BLaER1 (cell line): Measurements from ENCODE around the gene MAPKAPK2.

Source experiments
- H3K27ac ChIP-seq: shearing (Covaris generic); formaldehyde crosslinking; 2 replicates; pipeline ENCODE4 v1.8.1; 2022
- H3K27me3 ChIP-seq: shearing (Covaris generic); formaldehyde crosslinking; 2 replicates; pipeline ENCODE4 v1.8.1; 2022
- H3K36me3 ChIP-seq: shearing (Covaris generic); formaldehyde crosslinking; 2 replicates; pipeline ENCODE4 v1.8.1; 2022
- H3K4me1 ChIP-seq: shearing (Covaris generic); formaldehyde crosslinking; 2 replicates; pipeline ENCODE4 v1.8.1; 2022
- H3K4me2 ChIP-seq: shearing (Covaris generic); formaldehyde crosslinking; 2 replicates; pipeline ENCODE4 v1.8.1; 2022
- H3K4me3 ChIP-seq: shearing (Covaris generic); formaldehyde crosslinking; 2 replicates; pipeline ENCODE4 v1.8.1; 2022
- H3K9ac ChIP-seq: shearing (Covaris generic); formaldehyde crosslinking; 2 replicates; pipeline ENCODE4 v1.8.1; 2022
- H3K9me3 ChIP-seq: shearing (Covaris generic); formaldehyde crosslinking; 2 replicates; pipeline ENCODE4 v1.8.1; 2022
- H4K20me1 ChIP-seq: shearing (Covaris generic); formaldehyde crosslinking; 2 replicates; pipeline ENCODE4 v1.8.1; 2022
- Cebpa-rat ChIP-seq: shearing (Covaris generic); IDR thresholded peaks from 2 replicates; pipeline ENCODE4 v1.8.1; 2022

The MAPKAPK2 gene

DNA sequence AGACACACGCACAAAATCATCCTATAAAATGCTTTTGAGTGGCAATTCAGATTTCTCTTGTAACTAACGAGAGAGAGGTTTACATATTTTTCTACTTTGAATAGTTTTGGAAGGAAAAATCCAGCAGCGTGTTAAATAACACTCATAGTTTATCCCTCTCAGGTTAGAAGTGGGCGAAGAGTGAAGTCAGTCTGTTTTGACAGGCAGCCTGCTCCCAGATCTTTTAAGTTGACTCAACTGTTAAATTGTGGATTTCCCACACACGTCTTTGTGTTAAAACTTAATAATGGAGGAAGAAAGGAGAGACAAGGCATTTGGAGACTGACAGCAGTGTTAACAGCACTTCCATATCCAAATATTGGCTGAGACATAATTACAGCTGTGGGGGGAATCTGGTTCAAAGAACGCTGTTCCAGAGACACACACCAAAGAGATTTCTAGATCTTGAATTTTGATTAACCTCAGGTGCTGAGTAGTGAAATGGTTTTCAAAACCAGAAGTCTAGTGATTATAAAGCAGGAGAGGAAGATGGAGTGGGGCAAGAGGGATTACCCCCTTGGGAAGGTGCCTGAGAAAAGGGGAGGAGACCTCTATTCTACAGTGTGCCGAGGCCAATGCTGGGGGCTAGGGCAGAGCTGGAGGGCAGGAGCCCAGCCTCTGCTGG, 2.7 kb downstream of the MAPKAPK2 start:
- Histone ChIP-seq H3K9me3 (no peaks in the 10 kb centered on the region), H3K36me3 (peaks cover 31% of the 10 kb centered on the region), H3K4me1 (peaks cover 76% of the 10 kb centered on the region), H3K4me2 (peak overlapping the region; percentile 82), H4K20me1 (peaks cover 69% of the 10 kb centered on the region), H3K4me3 (peak overlapping the region; percentile 96), H3K27ac (peak overlapping the region; percentile 97), H3K27me3 (no peaks in the 10 kb centered on the region), H3K9ac (peak overlapping the region; percentile 97)
- TF ChIP-seq Cebpa-rat = no peak

GRCh38 chr1:206687915-206688442, 3.3 kb downstream of the MAPKAPK2 start:
- Histone ChIP-seq H3K9ac (peak overlapping the region; percentile 97), H3K4me3 (peak overlapping the region; percentile 96), H3K4me1 (peaks cover 76% of the 10 kb centered on the region), H3K36me3 (peaks cover 37% of the 10 kb centered on the region), H3K27me3 (no peaks in the 10 kb centered on the region), H4K20me1 (peaks cover 75% of the 10 kb centered on the region), H3K27ac (peak overlapping the region; percentile 97), H3K9me3 (no peaks in the 10 kb centered on the region), H3K4me2 (peak overlapping the region; percentile 82)
- TF ChIP-seq Cebpa-rat = no peak

DNA sequence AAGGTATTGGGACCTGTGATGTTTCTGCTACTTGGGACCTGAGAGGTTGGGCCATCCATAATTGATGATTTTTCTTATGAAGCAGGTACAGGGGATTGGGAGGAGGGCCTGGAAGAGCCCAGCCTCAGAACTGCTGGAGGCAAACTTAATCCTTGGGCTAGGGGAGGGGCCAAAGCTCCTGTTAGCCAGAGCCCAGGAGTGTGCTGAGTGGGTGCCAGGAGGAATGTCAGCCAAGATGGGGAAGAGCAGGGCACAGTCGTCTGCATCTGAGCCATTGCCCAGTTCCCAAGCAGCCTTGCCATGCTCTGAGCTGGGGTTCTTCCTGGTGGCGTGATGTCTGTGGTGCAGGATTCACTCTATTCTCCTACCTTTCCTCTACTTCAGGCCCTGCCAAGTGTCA, 5.8 kb downstream of the MAPKAPK2 start:
- H3K4me2 ChIP-seq = peak overlapping the region; percentile 82
- no peaks in the 10 kb centered on the region for H3K27me3 ChIP-seq
- H3K4me3 ChIP-seq = no peak overlapping the region
- H3K36me3 ChIP-seq = peaks cover 60% of the 10 kb centered on the region
- H4K20me1 ChIP-seq = peaks cover 100% of the 10 kb centered on the region
- H3K27ac ChIP-seq = peak overlapping the region; percentile 10
- TF ChIP-seq Cebpa-rat = no peak
- peak overlapping the region; percentile 60; the same call in 1 of the 2 replicates for H3K9ac ChIP-seq
- H3K4me1 ChIP-seq = peaks cover 87% of the 10 kb centered on the region
- H3K9me3 ChIP-seq = no peaks in the 10 kb centered on the region

- Histone ChIP-seq H3K36me3 (peaks cover 70% of the 10 kb centered on the region), H3K4me3 (peak overlapping the region; percentile 47; the same call in 1 of the 2 replicates), H3K4me2 (peak overlapping the region; percentile 90), H3K27ac (peak overlapping the region; percentile 73), H3K4me1 (peaks cover 98% of the 10 kb centered on the region), H4K20me1 (peaks cover 100% of the 10 kb centered on the region), H3K9me3 (peaks cover 3% of the 10 kb centered on the region; the same call in 1 of the 2 replicates), H3K27me3 (no peaks in the 10 kb centered on the region), H3K9ac (peak overlapping the region; percentile 74)
- TF ChIP-seq Cebpa-rat = no peak
Observed at GRCh38 chr1:206691604-206692003, 6.9 kb downstream of the MAPKAPK2 start.

- no peak for TF ChIP-seq Cebpa-rat
- H3K9me3 ChIP-seq = peaks cover 8% of the 10 kb centered on the region; the same call in 1 of the 2 replicates
- peaks cover 100% of the 10 kb centered on the region for H4K20me1 ChIP-seq
- H3K4me2 ChIP-seq = peak overlapping the region; percentile 90
- no peaks in the 10 kb centered on the region for H3K27me3 ChIP-seq
- H3K36me3 ChIP-seq = peaks cover 81% of the 10 kb centered on the region
- H3K4me3 ChIP-seq = peak overlapping the region; percentile 47
- peaks cover 99% of the 10 kb centered on the region for H3K4me1 ChIP-seq
- peak overlapping the region; percentile 73 for H3K27ac ChIP-seq
- peak overlapping the region; percentile 74 for H3K9ac ChIP-seq
Observed at GRCh38 chr1:206693029-206693428, 8.3 kb downstream of the MAPKAPK2 start.

GRCh38 chr1:206693592-206693991, 8.9 kb downstream of the MAPKAPK2 start:
- Histone ChIP-seq H3K27ac (peak overlapping the region; percentile 73), H3K4me3 (peak overlapping the region; percentile 47), H3K9ac (peak overlapping the region; percentile 74), H4K20me1 (peaks cover 100% of the 10 kb centered on the region), H3K9me3 (peaks cover 8% of the 10 kb centered on the region; the same call in 1 of the 2 replicates), H3K36me3 (peaks cover 80% of the 10 kb centered on the region), H3K27me3 (no peaks in the 10 kb centered on the region), H3K4me2 (peak overlapping the region; percentile 90), H3K4me1 (peaks cover 99% of the 10 kb centered on the region)
- TF ChIP-seq Cebpa-rat = no peak

GRCh38 chr1:206694171-206695124, 9.7 kb downstream of the MAPKAPK2 start:
- Histone ChIP-seq H3K4me3 (peak overlapping the region; percentile 47), H3K4me1 (peaks cover 99% of the 10 kb centered on the region), H3K9ac (peak overlapping the region; percentile 74; the same call in 1 of the 2 replicates), H4K20me1 (peaks cover 100% of the 10 kb centered on the region), H3K27ac (peak overlapping the region; percentile 52; the same call in 1 of the 2 replicates), H3K36me3 (peaks cover 80% of the 10 kb centered on the region), H3K27me3 (no peaks in the 10 kb centered on the region), H3K4me2 (peak overlapping the region; percentile 90), H3K9me3 (peaks cover 8% of the 10 kb centered on the region; the same call in 1 of the 2 replicates)
- no peak for TF ChIP-seq Cebpa-rat

DNA sequence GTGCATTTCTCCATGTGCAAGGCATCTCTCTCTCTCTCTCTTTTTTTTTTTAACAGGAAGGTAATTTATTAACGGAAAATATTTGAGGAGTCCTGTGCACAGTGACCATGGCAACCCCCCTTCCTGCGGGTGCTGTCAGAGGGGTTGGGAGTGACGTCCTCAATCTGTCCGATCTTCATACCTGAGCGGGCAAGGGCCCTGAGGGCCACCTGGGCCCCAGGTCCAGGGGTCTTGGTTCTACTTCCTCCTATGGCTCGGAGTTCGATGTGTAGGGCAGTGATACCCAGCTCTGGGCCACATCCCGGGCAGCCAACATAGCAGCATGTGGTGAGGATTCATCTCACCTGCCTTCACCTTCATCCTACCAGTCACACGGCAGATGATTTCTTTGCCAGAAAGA, 11.0 kb downstream of the MAPKAPK2 start:
- H3K9me3 ChIP-seq = peaks cover 8% of the 10 kb centered on the region; the same call in 1 of the 2 replicates
- no peaks in the 10 kb centered on the region for H3K27me3 ChIP-seq
- H3K36me3 ChIP-seq = peaks cover 82% of the 10 kb centered on the region
- no peak for TF ChIP-seq Cebpa-rat
- H3K27ac ChIP-seq = no peak overlapping the region
- H3K4me3 ChIP-seq = no peak overlapping the region
- peaks cover 99% of the 10 kb centered on the region for H3K4me1 ChIP-seq
- H3K4me2 ChIP-seq = peak overlapping the region; percentile 90
- H3K9ac ChIP-seq = no peak overlapping the region; the same call in 1 of the 2 replicates
- H4K20me1 ChIP-seq = peaks cover 100% of the 10 kb centered on the region

DNA sequence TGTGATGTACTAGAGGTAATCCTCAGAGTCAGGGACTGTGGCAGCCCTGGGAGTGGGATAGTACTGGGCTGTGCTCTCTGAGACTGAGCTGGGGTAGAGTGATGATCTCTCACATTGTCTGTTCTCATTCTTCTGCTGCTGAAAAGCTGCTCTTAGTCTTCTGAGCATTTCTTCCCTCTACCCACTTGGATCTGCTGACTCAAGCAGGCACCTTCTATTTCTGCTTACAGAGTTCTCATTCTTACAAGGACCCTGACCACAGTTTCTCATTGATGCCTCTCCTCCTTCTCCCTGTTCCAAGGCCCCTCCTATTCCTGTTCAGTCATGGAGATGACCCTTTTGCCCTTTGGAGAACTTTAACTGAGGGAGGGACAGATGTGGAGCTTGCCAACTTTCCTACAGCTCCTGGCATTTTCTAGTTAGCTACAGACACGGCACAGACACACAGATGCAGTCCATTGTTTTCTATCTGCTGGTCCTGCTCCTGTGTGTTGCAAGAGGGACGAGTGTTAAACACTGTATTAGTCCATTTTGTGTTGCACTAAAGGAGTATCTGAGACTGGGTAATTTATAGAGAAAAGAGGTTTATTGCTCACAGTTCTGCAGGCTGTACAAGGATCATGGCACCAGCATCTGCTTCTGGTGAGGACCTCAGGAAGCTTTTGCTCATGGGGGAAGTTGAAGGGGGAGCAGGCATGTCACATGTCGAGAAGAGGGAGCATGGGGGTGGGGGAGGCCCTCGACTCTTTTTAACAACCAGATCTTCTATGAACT, 12.3 kb downstream of the MAPKAPK2 start:
- Histone ChIP-seq H3K9me3 (peaks cover 8% of the 10 kb centered on the region; the same call in 1 of the 2 replicates), H4K20me1 (peaks cover 100% of the 10 kb centered on the region), H3K4me1 (peaks cover 100% of the 10 kb centered on the region), H3K4me2 (peak overlapping the region; percentile 90), H3K9ac (no peak overlapping the region; the same call in 1 of the 2 replicates), H3K27ac (peak overlapping the region; percentile 21), H3K4me3 (no peak overlapping the region), H3K27me3 (no peaks in the 10 kb centered on the region), H3K36me3 (peaks cover 91% of the 10 kb centered on the region)
- no peak for TF ChIP-seq Cebpa-rat
